ELR (cell line): ENCODE data around the gene S100A5.
"Not testable (repeated sequence)": the region's sequence is repeated elsewhere in the genome, so short reads cannot be mapped to it uniquely, and the experiment has no call there.

Source experiments
- DNase-seq: peaks from one replicate; pipeline ENCODE4 v3.0.0-alpha.2; 2015; ENCODE audit warnings: low read depth

S100A5 gene, protein sequence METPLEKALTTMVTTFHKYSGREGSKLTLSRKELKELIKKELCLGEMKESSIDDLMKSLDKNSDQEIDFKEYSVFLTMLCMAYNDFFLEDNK

DNA sequence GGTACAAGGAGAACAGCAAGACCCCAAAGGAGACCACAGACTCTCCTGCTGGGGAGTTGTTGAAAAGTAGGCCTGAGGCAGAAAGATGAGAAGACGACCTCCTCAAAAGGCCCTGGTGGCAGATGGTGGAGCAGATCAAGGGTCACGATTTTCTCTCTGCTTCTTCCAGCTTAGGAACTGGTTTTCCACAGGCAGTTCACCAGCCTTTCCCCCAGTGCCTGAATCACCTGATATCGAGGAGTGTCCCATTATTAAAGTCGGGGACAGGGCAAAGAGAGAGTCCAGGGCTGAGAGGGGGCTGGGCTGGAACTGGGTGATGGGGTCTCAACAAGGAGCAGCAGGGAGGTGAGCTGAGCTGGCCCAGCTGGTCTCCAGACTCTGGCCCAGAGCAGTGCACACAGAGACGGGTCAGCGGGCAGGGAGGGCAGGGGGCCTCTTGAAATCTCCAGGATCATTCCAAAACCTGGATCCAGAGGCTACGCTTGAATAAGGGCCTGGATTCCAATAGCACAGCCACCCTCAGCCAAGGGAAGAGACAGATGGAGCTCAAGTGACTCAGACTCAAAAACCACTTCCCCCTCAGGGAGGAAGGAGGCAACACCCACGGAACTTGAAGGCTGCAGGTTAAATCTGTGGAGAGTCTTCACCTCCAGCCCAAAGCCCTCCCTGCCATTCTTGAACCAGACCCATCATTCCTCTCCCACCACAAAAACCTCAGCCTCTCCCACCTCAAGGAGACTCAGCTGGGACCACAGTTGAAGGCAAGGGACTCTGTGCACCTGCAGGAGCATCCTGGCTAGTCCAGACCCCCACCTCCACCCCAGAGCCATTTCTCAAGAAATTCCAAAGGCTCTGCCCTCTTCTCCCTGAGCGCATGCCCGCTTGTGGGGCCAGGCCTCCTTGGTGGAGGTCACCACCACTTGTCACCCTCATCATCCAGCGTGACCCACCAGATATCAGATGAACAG is at the start of gene S100A5:
Gene S100A5 (minus strand): TSS at position 541 of the 968 bp plus-strand sequence. CDS start 743 bp downstream, outside the sequence.
- peak; percentile 79 for DNase-seq

DNA sequence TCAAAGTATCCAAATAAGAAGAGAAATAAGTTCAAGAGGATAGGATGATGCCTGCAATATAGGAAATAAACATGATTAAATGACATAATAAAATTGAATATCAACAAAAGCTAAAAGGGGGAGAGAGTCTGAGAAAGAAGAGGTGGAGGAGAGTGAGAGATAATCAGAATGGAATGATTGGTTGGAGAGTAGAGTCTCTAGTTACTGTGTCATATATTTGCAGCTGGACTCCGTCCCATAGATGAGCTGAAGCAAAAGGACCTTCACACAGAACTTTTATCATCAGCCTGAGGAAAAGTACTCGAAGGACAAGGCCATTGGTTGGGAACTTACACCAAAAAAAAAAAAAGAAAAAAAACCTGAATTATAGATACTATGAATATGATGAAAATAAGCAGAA is 47.7 kb upstream of the S100A5 start:
- DNase-seq, result no peak

DNA sequence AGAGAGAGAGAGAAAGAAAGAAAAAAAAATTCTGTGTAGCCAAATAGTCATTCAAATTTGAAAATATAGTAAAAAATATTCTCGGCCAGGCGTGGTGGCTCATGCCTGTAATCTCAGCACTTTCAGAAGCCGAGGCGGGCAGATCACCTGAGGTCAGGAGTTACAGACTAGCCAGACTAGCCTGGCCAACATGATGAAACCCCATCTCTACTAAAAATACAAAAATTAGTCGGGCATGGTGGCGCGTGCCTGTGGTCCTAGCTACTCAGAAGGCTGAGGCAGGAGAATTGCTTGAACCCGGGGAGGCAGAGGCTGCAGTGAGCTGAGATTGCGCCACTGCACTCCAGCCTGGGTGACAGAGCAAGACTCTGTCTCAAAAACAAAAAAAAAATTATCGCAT is 47.3 kb upstream of the S100A5 start:
- DNase-seq, result not testable (repeated sequence)

DNA sequence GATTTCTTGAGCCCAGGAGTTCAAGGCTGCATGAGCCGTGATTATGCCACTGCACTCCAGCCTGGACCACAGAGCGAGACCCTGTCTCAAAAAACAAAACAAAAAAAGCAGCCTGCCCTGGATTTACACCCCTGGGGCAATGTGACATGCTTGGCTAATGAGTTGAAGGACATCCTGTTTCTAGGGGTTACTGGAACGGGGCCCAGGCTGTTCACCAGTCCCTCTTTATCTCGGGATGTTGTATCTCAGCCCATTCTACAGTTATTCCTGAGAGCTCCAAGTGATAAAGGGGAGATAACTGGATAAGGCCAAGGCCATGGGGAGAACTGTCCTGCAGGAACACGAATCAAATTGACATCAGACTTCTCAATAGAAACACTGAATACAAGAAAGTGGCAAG is 46.6 kb upstream of the S100A5 start:
- DNase-seq, result peak; percentile 71

DNA sequence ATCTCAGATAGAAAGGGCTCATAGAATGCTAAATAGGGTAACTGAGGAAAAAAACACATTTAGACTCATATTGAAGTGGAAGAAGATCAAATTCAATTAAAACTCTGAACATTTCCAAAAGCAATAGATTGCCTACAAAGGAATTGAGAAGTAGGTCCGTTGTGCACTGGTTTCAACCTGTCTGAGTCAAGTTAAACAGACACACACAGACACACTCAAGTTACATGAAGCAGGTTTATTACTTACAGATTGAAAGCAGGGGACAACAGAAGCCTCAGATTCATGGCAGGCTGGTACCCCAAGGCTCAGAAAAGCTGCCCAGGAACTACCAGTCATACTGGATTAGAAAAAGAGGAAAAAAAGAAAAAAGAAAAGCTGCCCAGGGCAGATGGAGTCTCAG is 45.6 kb upstream of the S100A5 start:
- no peak for DNase-seq

DNA sequence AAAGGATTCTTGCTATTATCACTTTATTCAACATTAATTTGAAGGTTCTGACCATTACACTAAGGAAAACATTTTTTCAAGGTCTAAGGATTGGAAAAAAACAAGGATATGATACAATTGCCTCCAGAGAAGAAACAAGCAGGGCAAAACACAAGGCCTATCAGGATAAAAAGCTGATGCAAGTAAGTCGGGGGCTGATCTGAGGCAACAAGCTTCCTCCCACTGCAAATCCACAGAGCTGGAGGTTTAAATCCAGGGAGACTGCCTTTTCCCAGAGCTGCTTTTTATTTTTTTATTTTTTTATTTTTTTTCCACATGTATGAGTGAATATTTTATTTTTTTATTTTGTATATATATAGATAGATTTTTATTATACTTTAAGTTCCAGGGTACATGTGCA is 44.3 kb upstream of the S100A5 start:
- no peak for DNase-seq

DNA sequence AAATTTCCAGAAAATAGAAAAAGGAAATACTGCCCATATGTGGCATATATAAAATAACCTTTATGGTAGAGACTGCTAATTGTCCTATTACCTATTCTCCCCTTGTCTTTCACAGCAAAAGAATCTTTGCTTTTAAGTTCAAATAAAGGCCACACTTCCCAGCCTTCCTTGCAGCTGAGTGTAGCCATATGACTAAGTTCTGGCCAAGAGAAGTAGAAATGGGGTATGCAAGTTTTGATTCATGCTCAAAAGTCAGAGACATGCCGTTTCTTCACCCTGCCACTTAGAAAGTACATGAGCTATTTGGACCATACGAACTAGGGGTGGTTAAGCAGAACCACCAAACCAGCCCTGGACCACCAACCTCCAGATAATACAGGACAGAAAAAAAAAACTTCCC is 43.2 kb upstream of the S100A5 start:
- DNase-seq, result peak; percentile 43

DNA sequence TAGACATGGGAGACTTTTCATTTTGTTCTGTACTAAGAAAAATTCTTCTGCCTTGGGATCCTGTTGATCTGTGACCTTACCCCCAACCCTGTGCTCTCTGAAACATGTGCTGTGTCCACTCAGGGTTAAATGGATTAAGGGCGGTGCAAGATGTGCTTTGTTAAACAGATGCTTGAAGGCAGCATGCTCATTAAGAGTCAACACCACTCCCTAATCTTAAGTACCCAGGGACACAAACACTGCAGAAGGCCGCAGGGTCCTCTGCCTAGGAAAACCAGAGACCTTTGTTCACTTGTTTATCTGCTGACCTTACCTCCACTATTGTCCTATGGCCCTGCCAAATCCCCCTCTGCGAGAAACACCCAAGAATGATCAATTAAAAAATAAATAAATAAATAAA is 42.8 kb upstream of the S100A5 start:
- DNase-seq, result not testable (repeated sequence)

DNA sequence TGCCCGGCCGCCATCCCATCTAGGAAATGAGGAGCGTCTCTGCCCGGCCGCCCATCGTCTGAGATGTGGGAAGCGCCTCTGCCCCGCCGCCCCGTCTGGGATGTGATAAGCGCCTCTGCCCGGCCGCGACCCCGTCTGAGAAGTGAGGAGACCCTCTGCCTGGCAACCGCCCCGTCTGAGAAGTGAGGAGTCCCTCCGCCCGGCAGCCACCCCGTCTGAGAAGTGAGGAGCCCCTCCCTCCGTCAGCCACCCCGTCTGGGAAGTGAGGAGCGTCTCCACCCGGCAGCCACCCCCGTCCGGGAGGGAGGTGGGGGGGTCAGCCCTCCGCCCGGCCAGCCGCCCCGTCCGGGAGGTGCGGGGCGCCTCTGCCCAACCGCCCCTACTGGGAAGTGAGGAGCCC is 42.1 kb upstream of the S100A5 start:
- DNase-seq, result not testable (repeated sequence)

DNA sequence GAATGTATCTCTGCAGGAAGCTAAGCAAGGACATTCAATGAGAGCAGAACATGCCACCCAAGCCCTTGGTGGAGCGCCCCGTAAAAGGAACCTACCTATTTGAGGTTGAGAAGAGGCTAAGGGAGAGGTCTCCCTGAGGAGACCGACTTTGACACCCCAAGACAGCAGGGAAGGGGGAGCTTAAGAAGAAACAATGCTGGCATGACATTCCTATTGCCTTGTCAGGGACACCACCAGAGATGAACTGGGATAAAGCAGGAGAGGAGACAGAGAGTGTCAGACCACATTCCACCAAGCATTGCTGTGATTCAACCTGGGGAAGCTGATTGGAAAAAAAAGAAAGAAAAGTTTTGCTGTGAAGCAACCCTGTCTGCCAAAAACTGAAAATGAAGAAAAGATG is 38.2 kb upstream of the S100A5 start:
- no peak for DNase-seq

DNA sequence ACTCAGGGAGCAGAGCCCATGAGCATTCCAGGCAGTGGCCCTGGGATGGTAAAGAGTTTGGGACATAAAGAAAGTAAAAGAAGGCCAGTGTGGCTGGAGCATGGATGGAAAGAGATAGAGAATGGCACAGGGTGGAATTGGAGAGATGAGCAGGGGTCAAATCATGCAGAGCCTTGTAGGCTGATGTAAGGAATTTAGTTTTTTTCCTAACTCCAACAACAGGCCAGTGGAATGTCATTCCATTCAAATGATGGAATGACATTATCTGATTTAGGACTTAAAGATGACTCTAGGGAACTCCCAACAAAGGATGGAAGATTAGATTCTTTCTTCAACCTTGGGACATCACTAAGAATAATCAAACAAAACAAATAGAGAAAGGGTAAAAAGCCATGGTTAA is 37.8 kb upstream of the S100A5 start:
- DNase-seq, result no peak

DNA sequence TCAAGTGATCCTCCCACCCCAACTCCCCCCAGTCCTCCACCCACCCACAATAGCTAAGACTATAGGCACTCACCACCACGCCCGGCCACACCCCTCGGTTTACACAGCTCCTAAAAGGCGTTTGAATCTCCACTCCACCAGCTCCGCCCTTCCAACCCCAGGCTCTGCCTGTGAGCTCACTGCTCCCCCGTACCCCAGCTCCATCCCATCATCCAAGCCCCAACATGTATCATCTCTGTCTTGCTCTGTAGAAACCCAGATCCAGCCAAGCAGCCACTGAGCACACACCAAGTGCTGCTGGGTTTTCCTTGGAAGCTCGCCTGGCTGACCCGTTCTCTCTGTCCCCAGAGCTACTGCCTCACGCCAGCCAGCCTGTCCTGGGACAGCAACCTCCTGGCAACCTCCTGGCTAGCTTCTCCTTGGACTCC is 36.9 kb upstream of the S100A5 start:
- DNase-seq, result no peak

DNA sequence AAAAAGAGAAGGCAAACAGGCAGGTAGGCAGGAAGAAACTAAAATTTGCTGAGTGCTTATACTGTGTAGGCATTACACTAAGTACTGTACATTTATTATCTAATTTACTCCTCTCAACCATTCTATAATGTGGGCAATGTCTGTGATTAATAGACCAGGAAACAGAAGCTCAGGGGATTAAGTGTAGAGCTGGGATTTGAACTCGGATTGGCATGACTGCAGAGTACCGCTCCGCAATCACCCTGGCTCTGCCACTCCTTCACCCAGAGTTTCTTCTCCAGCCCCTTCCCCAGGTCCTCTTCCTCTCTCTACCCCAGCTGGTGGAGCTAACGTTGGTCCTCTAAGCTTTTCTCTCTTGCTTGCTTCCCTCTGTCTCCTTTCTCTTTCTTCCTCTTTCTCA is 36.4 kb upstream of the S100A5 start:
- no peak for DNase-seq

DNA sequence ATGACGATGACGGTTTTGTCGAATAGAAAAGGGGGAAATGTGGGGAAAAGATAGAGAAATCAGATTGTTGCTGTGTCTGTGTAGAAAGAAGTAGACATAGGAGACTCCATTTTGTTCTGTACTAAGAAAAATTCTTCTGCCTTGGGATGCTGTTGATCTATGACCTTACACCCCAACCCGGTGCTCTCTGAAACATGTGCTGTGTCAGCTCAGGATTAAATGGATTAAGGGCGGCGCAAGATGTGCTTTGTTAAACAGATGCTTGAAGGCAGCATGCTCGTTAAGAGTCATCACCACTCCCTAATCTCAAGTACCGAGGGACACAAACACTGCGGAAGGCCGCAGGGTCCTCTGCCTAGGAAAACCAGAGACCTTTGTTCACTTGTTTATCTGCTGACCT is 34.8 kb upstream of the S100A5 start:
- DNase-seq, result not testable (repeated sequence)

DNA sequence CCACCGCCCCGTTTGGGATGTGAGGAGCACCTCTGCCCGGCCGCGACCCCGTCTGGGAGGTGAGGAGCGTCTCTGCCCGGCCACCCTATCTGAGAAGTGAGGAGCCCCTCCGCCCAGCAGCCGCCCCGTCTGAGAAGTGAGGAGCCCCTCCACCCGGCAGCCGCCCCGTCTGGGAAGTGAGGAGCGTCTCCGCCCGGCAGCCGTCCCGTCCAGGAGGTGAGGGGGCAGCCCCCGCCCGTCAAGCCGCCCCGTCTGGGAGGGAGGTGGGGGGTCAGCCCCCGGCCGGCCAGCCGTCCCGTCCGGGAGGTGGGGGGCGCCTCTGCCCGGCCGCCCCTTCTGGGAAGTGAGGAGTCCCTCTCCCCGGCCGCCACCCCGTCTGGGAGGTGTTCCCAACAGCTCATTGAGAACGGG is 34.4 kb upstream of the S100A5 start:
- DNase-seq, result not testable (repeated sequence)

DNA sequence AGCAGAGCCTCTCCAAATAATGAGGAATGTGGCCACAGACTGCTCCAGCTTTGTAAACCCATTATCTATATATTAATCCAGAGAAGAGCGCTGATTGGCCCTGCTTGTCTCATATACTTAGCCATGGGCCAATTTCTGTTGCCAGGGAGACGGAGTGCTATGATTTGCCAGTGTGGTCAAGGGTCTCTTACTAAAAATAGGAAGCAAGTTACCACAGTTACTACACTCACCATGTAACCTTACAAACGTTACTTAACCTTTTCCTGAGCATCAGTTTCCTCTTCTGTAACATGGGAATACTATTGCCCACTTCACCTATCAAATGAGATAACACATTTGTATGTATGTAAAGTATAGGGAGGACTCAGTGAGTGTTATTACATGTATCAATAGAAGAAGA is 32.6 kb upstream of the S100A5 start:
- peak; percentile 19 for DNase-seq

DNA sequence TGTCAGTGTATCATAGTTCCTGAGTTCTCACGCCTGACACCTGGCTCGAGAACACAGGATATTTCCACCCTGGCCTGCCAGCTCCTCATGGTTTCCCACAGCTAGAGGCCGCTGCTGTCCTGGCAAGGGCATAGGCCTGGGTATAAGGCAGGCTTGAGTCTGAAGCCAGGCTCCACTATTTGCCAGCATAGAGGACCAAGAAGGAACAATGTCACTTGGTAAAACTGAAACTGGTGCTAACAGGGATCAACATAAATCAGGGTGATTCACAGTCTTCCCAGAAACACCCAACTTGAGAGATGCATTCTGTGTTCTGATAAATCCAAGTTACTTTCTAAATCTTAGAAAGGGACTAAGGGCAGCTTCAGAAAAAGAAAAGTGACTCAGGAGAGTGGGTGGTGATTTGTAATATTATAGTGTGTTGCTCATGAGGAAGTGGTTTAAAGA is 31.9 kb upstream of the S100A5 start:
- DNase-seq, result peak; percentile 89

DNA sequence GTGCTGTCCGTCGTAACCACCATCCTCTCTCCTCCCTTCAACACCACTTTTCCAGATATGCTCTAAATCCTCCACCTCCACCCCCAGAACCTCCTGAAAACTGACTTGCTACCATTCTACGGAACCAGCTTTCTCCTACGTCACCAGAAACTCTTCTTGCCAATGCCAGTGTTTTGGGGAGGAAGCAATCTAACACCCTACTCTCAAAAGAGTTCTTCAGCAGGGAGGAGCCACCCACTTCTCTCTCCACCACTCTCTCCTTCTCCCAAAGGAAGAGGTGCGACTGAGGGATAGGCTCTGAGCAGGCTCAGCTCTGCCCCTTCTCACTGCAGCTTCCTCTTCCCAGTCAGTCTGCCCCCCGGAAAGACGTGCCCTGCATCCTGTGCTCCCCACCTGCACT is 31.0 kb upstream of the S100A5 start:
- no peak for DNase-seq

DNA sequence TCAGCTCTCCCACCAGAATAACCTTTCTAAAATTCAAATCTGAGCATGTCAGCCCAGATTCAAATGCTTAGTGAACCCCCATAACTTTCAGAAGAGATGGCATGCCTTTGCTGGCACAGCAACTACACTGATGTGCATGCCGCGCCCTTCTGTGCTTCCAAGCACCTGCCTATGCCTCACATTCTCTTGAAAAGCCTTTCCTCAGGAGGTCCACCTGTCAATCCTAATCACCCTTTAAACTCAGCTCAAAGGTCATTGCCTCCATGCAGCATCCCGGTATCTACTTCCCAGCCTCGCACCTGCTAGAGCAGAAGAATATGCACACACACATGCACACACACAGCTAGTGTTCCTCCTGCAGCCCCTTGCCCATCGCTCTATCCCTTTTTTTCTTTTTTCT is 30.1 kb upstream of the S100A5 start:
- DNase-seq, result no peak

DNA sequence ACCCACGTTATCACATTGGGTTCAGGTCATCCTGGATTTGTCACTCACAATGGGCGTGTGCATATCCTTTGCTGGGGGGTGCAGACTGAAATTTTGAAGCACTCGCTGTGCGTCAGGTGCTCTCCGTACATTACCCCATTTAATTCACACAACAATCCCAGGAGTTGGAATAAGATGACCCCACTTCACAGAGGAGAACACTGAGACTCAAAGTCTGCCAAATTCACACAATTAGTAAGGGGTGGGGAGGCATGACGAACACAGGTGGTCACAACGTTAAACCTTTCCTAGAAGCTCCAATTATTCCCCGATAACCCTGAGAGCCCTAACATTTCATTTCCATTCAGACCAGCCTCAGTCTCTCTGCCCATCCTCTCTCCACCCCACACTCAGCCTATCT is 28.7 kb upstream of the S100A5 start:
- no peak for DNase-seq

DNA sequence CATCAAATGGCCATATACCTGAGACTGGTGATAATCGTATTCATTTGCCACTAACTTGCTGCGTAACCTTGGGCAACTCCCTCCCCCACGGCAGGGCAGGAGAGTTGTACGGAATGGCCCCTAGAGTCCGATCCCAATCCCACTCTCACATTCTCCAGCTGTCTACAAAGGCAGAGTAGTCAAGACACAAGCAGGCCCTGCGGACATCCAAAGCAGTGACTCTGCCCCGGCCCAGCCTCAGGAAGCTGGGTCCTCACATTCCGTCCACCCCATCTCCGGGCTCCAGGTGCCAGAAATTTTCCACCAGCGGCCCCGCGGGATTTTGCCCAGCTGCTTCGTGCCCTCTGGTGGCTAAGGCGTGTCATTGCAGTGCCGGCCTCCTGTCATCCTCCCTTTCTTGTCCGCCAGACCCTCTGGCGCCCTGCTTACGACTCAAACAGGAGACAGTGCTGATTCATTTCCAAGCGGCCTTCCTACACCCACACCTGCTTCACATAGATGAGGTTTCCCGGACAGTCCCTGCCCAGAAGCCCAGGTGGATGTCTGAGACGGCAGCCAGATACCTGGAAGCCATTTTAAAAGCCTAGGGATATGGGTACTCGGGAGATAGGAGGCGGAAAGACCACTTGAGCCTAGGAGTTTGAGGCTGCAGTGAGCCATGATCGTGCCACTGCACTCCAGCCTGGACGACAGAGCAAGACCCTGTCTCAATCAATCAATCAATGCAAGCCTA is 27.8 kb upstream of the S100A5 start:
- DNase-seq, result peak; percentile 95

DNA sequence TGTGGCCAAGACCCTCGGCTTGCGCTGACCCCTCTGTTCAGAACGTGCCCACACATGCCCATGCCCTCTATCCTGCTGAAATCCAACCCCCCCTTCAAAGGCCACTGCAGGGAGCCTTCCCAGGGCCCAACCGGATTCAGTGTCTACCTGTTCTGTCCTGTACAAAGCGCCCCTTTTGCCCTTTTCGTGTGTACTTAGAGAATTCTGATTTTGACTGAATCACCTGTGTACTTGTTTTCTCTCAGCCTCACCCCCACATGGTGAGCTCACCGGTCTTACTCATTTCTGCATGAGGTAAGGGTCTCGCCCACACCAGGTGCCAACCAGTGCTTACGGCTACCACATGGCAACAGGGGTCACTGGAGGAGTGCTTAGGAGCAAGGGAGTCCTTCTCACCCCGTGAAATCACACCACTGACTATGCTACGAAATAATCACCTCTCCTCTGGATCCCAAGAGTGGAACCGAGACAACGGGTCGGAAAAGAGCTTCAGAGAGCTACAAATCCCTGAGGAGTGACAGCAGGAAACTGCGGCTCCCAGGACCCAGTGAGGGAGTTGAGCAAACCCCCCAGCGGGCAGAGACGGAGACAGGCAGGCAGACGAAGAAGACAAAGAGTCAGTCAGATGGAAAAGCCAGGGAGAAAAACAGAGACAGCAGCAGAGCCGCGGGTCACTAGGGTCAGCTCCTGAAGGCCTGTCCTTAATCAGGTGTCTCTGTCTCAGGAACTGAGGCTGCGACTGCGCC is 27.1 kb upstream of the S100A5 start:
- DNase-seq, result peak; percentile 49
